CMK (cell line): ENCODE results near the gene URAD.
"Not testable (repeated sequence)": the region's sequence is repeated elsewhere in the genome, so short reads cannot be mapped to it uniquely, and the experiment has no call there.

ENCODE experiments used
- DNase-seq: peaks from one replicate; pipeline ENCODE4 v3.0.0-alpha.2; 2010; ENCODE audit warnings: low read depth

Gene URAD

GRCh38 chr13:27988520-27988919 lies at the start of gene URAD:
TSS of gene URAD (minus strand) at chr13:27988693. CDS start at chr13:27988637, 56 bp downstream.
- no peak for DNase-seq

- DNase-seq, result no peak
Measured at GRCh38 chr13:28037399-28037798, 48.9 kb upstream of the URAD start.

- DNase-seq, result no peak
Measured at GRCh38 chr13:28035146-28035782, 46.8 kb upstream of the URAD start.

GRCh38 chr13:28033894-28034655 lies 45.6 kb upstream of the URAD start:
- DNase-seq, result no peak

- DNase-seq, result not testable (repeated sequence)
Measured at GRCh38 chr13:28032438-28032837, 43.9 kb upstream of the URAD start.

GRCh38 chr13:28031896-28032288 lies 43.4 kb upstream of the URAD start:
- no peak for DNase-seq

- DNase-seq, result no peak
Measured at GRCh38 chr13:28031220-28031895, 42.9 kb upstream of the URAD start.

- no peak for DNase-seq
Measured at GRCh38 chr13:28027607-28028364, 39.3 kb upstream of the URAD start.

- DNase-seq, result no peak
Measured at GRCh38 chr13:28027071-28027470, 38.6 kb upstream of the URAD start.

GRCh38 chr13:28026508-28026907 lies 38.0 kb upstream of the URAD start:
- no peak for DNase-seq

GRCh38 chr13:28022848-28023518 lies 34.5 kb upstream of the URAD start:
- DNase-seq, result no peak

- DNase-seq, result no peak
Measured at GRCh38 chr13:28014301-28014700, 25.8 kb upstream of the URAD start.

- DNase-seq, result no peak
Measured at GRCh38 chr13:28013482-28013881, 25.0 kb upstream of the URAD start.

GRCh38 chr13:28012896-28013295 lies 24.4 kb upstream of the URAD start:
- no peak for DNase-seq

GRCh38 chr13:28012383-28012782 lies 23.9 kb upstream of the URAD start:
- no peak for DNase-seq

- no peak for DNase-seq
Measured at GRCh38 chr13:28010046-28010445, 21.6 kb upstream of the URAD start.

GRCh38 chr13:28005016-28005415 lies 16.5 kb upstream of the URAD start:
- DNase-seq, result not testable (repeated sequence)

GRCh38 chr13:28002886-28003698 lies 14.6 kb upstream of the URAD start:
- DNase-seq, result no peak

GRCh38 chr13:28001837-28002473 lies 13.5 kb upstream of the URAD start:
- no peak for DNase-seq

GRCh38 chr13:28001049-28001448 lies 12.6 kb upstream of the URAD start:
- DNase-seq, result no peak
